HFF-Myc (cell line): ENCODE data around the gene ARMC9.

Experiments used
- DNase-seq: peaks from one replicate; pipeline ENCODE4 v3.0.0-alpha.2; 2011; ENCODE audit warnings: low read depth; ENCODE audit errors: extremely low read depth
- H3K4me3 ChIP-seq: replicated peaks from 2 replicates; pipeline ENCODE4 v1.5.1; 2011; ENCODE audit warnings: low read depth, mild to moderate bottlenecking, control low read depth, low read length
- CTCF ChIP-seq: IDR thresholded peaks from 2 replicates; pipeline ENCODE4 v1.5.1; 2012; ENCODE audit warnings: mild to moderate bottlenecking, low read depth, low read length, control low read depth; ENCODE audit errors: missing control alignments

The ARMC9 gene

GRCh38 chr2:231362555-231363184 lies 164.2 kb downstream of the ARMC9 start:
- no peak overlapping the region for H3K4me3 ChIP-seq
- no peak for TF ChIP-seq CTCF
- no peak for DNase-seq

GRCh38 chr2:231364061-231364460 lies 165.6 kb downstream of the ARMC9 start:
- no peak for TF ChIP-seq CTCF
- DNase-seq: no peak
- no peak overlapping the region for H3K4me3 ChIP-seq

- TF ChIP-seq CTCF: no peak
- no peak overlapping the region for H3K4me3 ChIP-seq
- DNase-seq: peak; percentile 76
Observed at GRCh38 chr2:231364961-231365810, 166.8 kb downstream of the ARMC9 start.

GRCh38 chr2:231367178-231367577 lies 168.7 kb downstream of the ARMC9 start:
- no peak for DNase-seq
- TF ChIP-seq CTCF: no peak
- no peak overlapping the region for H3K4me3 ChIP-seq

- DNase-seq: no peak
- H3K4me3 ChIP-seq: no peak overlapping the region
- TF ChIP-seq CTCF: no peak
Observed at GRCh38 chr2:231369580-231370428, 171.4 kb downstream of the ARMC9 start.

GRCh38 chr2:231370429-231370748 lies 172.0 kb downstream of the ARMC9 start:
- H3K4me3 ChIP-seq: no peak overlapping the region
- no peak for DNase-seq
- TF ChIP-seq CTCF: no peak
